Measurements from ENCODE around the gene PSTPIP1.

DNA sequence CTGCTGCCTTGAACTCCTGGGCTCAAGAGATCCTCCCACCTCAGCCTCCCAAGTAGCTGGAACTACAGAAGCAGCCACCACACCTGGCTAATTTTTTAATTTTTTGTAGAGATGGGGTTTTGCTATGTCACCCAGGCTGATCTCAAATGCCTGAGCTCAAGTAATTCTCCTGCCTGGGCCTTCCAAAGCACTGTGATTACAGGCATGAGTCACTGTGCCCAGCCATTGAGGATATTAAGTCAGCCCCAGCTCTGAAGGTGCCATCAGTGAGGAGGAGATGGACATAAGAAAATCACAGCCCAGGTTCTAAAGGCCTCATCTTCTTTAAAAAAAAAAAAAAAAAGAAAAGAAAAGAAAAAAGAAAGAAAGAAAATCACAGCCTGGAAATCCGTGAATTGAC, 26.6 kb upstream of the PSTPIP1 start:
- no peak for TF ChIP-seq ZFP3 (CRISPR knock-in tag; IDR thresholded peaks at IDR 0.05)
- TF ChIP-seq ZC3H10 (CRISPR knock-in tag; IDR thresholded peaks at IDR 0.05): no peak
- TF ChIP-seq CSDC2 (CRISPR knock-in tag; IDR thresholded peaks at IDR 0.05): no peak
- no peak for TF ChIP-seq PATZ1 (CRISPR knock-in tag; IDR thresholded peaks at IDR 0.05; ENCODE audit: borderline replicate concordance)
- TF ChIP-seq ZFP30 (CRISPR knock-in tag; IDR thresholded peaks at IDR 0.05): no peak
- no peak for TF ChIP-seq ARNTL (CRISPR knock-in tag; IDR thresholded peaks at IDR 0.05; ENCODE audit: borderline replicate concordance, low read depth)
- TF ChIP-seq POU6F1 (CRISPR knock-in tag; IDR thresholded peaks at IDR 0.05; ENCODE audit: borderline replicate concordance, low read depth): no peak
- no peak for TF ChIP-seq RARB (CRISPR knock-in tag; IDR thresholded peaks at IDR 0.05)
- no peak for TF ChIP-seq PPARA (CRISPR knock-in tag; IDR thresholded peaks at IDR 0.05; ENCODE audit: borderline replicate concordance)
- no peak for TF ChIP-seq ISL1 (CRISPR knock-in tag; IDR thresholded peaks at IDR 0.05)
- TF ChIP-seq ZNF565 (CRISPR knock-in tag; conservative IDR thresholded peaks at IDR 0.05; ENCODE audit: low read depth): no peak
- TF ChIP-seq, protein P1, sequence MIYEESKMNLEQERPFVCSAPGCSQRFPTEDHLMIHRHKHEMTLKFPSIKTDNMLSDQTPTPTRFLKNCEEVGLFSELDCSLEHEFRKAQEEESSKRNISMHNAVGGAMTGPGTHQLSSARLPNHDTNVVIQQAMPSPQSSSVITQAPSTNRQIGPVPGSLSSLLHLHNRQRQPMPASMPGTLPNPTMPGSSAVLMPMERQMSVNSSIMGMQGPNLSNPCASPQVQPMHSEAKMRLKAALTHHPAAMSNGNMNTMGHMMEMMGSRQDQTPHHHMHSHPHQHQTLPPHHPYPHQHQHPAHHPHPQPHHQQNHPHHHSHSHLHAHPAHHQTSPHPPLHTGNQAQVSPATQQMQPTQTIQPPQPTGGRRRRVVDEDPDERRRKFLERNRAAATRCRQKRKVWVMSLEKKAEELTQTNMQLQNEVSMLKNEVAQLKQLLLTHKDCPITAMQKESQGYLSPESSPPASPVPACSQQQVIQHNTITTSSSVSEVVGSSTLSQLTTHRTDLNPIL (CRISPR knock-in tag; IDR thresholded peaks at IDR 0.05; ENCODE audit: low read depth): no peak
- TF ChIP-seq TSHZ2 (CRISPR knock-in tag; IDR thresholded peaks at IDR 0.05): no peak

Measured in SK-N-SH treated with all-trans-retinoic acid at 6 μM for 48 hours (cell line).